Measurements from ENCODE around the gene JAZF1.

- TF ChIP-seq POLR2A (IDR thresholded peaks at IDR 0.05): no peak
- TF ChIP-seq CTCF (IDR thresholded peaks at IDR 0.05): no peak
These were observed 346.2 kb downstream of the JAZF1 start for GRCh38 chr7:27834179-27834921.
